Endothelial cell (in vitro differentiated cells): ENCODE measurements around the gene ERGIC3. TPM values are rescaled to one million over a fixed set of nuclear protein-coding genes. Genes with fewer than 3 reads are reported as not detected.

Experiments used
- DNase-seq: peaks from one replicate; pipeline ENCODE4 v3.0.0; 2021; ENCODE audit warnings: low spot score
- H3K27ac Mint-ChIP-seq: one replicate; pipeline ENCODE4 v1.8.0; 2021; ENCODE audit warnings: mixed read lengths, inconsistent platforms; ENCODE audit not compliant: unreplicated experiment
- H3K27me3 Mint-ChIP-seq: one replicate; pipeline ENCODE4 v1.8.0; 2021; ENCODE audit warnings: mild to moderate bottlenecking, moderate library complexity, mixed read lengths, inconsistent platforms; ENCODE audit not compliant: unreplicated experiment
- H3K36me3 Mint-ChIP-seq: one replicate; pipeline ENCODE4 v1.8.0; 2021; ENCODE audit warnings: mild to moderate bottlenecking, low read depth, mixed read lengths, inconsistent platforms; ENCODE audit not compliant: unreplicated experiment
- H3K4me1 Mint-ChIP-seq: one replicate; pipeline ENCODE4 v1.8.0; 2021; ENCODE audit warnings: mild to moderate bottlenecking, mixed read lengths, inconsistent platforms; ENCODE audit not compliant: unreplicated experiment
- H3K4me3 Mint-ChIP-seq: one replicate; pipeline ENCODE4 v1.8.0; 2021; ENCODE audit warnings: mild to moderate bottlenecking, mixed read lengths, inconsistent platforms; ENCODE audit not compliant: unreplicated experiment
- H3K9me3 Mint-ChIP-seq: one replicate; pipeline ENCODE4 v1.8.0; 2021; ENCODE audit warnings: mixed read lengths, inconsistent platforms; ENCODE audit not compliant: unreplicated experiment
- total RNA-seq: library from RNA; stranded (reverse); fragmentation: NEBNext Ultra II Directional; extraction: Animal tissue kit (Norgen Biotek cat#: 25700); gene quantifications from one replicate; pipeline ENCODE4 v1.2.1, GENCODE V29; 2021; ENCODE audit not compliant: unreplicated experiment
- TF ChIP-seq, protein P1 (sequence below): fragments of 200-600 bp; sonication (generic); IDR thresholded peaks from one replicate; pipeline ENCODE4 v1.5.0; 2021; ENCODE audit warnings: antibody characterized with exemption; ENCODE audit not compliant: unreplicated experiment

ERGIC3 gene
- total RNA-seq, 1 donor from 2014 or later = 282 TPM

DNA sequence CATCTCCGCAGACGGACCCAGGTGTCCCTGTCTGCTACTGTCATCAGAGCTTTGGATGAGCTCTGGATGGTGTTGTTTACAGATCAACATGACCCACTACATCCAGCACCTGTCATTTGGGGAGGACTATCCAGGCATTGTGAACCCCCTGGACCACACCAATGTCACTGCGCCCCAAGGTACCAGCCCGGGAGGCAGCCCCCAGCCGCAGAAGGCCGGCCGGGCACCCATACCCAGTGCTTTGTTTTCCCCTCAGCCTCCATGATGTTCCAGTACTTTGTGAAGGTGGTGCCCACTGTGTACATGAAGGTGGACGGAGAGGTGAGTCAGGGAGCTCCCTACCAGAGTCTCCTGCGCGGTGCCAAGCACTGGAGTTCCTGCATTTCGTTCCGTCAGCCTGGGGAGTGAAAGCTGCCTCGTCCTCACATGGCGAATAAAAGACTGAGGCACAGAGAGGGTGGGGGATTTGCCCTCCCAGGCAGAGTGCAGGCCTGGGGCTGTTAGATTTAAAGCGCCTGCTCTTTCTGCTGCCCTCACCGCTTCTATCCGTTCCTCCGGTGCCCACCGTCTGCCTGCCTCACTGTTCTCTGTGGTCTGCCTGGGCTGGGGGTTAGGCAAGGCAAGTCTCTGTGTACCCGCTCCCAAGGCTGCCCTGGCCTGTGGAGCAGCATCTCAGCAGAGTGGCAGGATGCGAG, 14.2 kb downstream of the ERGIC3 start:
- no peaks in the 10 kb centered on the region for H3K9me3 Mint-ChIP-seq
- H3K36me3 Mint-ChIP-seq = peaks cover 28% of the 10 kb centered on the region
- H3K4me1 Mint-ChIP-seq = no peaks in the 10 kb centered on the region
- H3K27ac Mint-ChIP-seq = no peak overlapping the region
- no peak for DNase-seq
- no peak overlapping the region for H3K4me3 Mint-ChIP-seq
- TF ChIP-seq, protein P1, sequence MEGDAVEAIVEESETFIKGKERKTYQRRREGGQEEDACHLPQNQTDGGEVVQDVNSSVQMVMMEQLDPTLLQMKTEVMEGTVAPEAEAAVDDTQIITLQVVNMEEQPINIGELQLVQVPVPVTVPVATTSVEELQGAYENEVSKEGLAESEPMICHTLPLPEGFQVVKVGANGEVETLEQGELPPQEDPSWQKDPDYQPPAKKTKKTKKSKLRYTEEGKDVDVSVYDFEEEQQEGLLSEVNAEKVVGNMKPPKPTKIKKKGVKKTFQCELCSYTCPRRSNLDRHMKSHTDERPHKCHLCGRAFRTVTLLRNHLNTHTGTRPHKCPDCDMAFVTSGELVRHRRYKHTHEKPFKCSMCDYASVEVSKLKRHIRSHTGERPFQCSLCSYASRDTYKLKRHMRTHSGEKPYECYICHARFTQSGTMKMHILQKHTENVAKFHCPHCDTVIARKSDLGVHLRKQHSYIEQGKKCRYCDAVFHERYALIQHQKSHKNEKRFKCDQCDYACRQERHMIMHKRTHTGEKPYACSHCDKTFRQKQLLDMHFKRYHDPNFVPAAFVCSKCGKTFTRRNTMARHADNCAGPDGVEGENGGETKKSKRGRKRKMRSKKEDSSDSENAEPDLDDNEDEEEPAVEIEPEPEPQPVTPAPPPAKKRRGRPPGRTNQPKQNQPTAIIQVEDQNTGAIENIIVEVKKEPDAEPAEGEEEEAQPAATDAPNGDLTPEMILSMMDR = no peak
- peaks cover 10% of the 10 kb centered on the region for H3K27me3 Mint-ChIP-seq

DNA sequence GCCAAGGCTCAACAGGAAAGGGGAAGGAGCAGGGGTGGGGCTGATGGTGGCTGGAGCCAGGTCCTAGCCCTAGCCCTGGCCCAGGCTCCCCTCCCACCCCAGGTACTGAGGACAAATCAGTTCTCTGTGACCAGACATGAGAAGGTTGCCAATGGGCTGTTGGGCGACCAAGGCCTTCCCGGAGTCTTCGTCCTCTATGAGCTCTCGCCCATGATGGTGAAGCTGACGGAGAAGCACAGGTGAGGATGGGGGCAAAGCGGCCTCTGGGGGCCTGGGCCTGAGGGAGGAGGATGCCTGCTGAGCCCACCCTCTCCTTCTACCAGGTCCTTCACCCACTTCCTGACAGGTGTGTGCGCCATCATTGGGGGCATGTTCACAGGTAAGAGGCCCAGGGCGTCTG, 15.0 kb downstream of the ERGIC3 start:
- DNase-seq = no peak
- Mint-ChIP-seq H3K4me1 (no peaks in the 10 kb centered on the region), H3K36me3 (peaks cover 28% of the 10 kb centered on the region), H3K27ac (no peak overlapping the region), H3K4me3 (no peak overlapping the region), H3K9me3 (no peaks in the 10 kb centered on the region), H3K27me3 (peaks cover 10% of the 10 kb centered on the region)
- TF ChIP-seq, protein P1 = no peak

DNA sequence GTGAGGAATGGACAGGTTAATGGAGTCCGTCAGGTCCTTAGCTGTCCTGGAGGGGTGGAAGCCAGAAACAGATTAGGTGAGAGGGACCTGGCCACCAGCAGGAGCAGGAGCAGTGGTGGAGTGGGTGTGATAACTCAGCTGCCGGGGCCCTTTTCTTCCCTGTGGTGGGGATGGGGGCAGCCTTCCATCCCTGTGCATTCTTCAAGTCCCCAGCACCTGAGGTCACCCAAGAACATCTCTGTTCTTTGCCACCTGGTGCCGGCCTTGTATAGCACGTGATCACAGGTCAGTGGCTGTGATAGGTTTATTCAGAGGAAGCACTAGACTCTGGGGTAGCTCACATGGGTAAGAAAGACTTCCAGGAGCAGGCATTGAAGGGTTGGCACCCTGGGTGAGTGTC, 16.6 kb downstream of the ERGIC3 start:
- no peak overlapping the region for H3K27ac Mint-ChIP-seq
- TF ChIP-seq, protein P1 = no peak
- H3K4me1 Mint-ChIP-seq = no peaks in the 10 kb centered on the region
- no peak for DNase-seq
- peaks cover 28% of the 10 kb centered on the region for H3K36me3 Mint-ChIP-seq
- peak overlapping the region; percentile 40 for H3K4me3 Mint-ChIP-seq
- H3K27me3 Mint-ChIP-seq = peaks cover 10% of the 10 kb centered on the region
- H3K9me3 Mint-ChIP-seq = no peaks in the 10 kb centered on the region

DNA sequence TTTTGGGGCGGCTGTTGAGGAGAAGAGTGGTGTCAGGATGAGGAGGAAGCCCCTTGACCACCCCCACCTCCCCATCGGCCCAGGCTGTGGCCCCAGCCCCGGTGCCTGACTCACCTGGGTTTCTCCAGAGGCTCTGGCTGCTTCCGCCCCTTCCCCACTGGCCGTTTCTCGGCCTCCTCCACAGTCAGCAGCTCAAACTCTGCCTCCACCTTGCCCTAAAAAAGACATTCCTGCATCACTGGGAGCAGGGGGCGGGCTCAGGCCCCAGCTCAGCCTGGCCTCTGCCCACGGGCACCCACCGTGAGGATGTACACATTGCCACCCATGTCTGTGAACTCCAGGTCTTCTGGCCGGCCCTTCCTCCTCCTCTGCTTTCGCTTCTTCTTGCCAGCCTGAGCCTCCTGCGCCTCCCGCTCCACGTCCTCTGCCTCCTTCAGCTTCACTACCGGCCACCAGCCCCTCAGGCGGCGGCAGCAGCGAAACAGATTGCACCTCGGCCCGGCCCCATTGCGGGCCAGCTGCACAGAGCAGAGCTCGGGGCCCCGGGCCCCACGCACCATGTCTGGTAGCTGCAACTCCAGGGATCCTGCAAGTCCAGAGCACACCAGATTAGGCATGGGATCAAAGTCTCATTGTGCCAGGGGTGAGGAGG, 17.3 kb downstream of the ERGIC3 start:
- no peak for DNase-seq
- Mint-ChIP-seq H3K36me3 (peaks cover 27% of the 10 kb centered on the region), H3K4me1 (no peaks in the 10 kb centered on the region), H3K9me3 (no peaks in the 10 kb centered on the region), H3K4me3 (no peak overlapping the region), H3K27ac (peak overlapping the region; percentile 61), H3K27me3 (peaks cover 10% of the 10 kb centered on the region)
- TF ChIP-seq, protein P1 = no peak

DNA sequence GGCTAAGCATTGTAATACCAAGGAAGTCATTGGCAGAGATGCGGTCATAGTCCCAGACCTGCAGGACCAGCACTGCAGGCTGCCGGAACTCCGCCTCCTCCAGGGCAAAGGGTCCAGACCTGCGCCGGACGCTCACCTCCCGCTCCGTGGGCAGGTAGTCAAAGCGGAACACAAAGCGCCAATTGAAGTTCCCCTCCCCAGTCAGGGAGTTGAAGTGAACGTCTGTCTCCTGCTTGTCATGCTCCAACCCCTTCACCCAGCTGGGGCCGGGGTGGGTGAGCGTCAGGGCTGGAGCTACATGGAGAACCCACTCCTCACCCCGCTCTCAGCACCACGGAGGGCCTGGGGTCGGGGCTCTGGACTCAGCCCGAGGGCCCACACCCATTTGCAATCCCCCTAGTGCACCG, 18.2 kb downstream of the ERGIC3 start:
- H3K36me3 Mint-ChIP-seq = peaks cover 18% of the 10 kb centered on the region
- no peak overlapping the region for H3K27ac Mint-ChIP-seq
- no peaks in the 10 kb centered on the region for H3K4me1 Mint-ChIP-seq
- no peaks in the 10 kb centered on the region for H3K9me3 Mint-ChIP-seq
- H3K27me3 Mint-ChIP-seq = peaks cover 4% of the 10 kb centered on the region
- no peak overlapping the region for H3K4me3 Mint-ChIP-seq
- DNase-seq = no peak
- TF ChIP-seq, protein P1 = no peak
